Loucy (cell line): Measurements from ENCODE around the gene LRIG1.

Experiments used
- EZH2phosphoT487 ChIP-seq: fragments of 200-600 bp; IDR thresholded peaks from 2 replicates; pipeline ENCODE4 v1.6.1; 2018; ENCODE audit warnings: antibody characterized with exemption, mild to moderate bottlenecking, moderate library complexity, borderline replicate concordance
- TF ChIP-seq, protein P1 (sequence below): fragments of 200-600 bp; sonication (generic); conservative IDR thresholded peaks from 2 replicates; pipeline ENCODE4 v1.5.1; 2014; ENCODE audit warnings: mild to moderate bottlenecking, antibody characterized with exemption, low read length

DNA sequence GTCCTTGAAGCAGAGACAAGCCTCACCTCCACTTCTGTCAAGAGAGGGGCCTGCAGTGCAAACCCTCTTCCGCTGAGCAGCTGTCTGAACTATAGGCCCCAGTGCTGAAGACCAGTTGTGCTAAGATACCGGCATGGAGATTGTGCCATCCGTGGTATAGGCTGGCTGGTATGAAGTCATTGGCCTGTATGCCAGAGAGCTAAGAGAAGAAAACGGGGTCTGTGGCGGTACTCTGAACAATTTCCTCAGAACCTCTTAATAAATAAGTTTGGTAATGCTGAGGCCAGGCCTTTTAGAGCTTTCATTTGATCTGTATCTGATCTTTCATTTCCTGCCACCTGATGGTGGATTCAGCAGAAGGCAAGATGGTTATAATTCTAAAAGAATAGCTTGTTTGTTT lies 123.0 kb downstream of the LRIG1 start:
- TF ChIP-seq, protein P1, sequence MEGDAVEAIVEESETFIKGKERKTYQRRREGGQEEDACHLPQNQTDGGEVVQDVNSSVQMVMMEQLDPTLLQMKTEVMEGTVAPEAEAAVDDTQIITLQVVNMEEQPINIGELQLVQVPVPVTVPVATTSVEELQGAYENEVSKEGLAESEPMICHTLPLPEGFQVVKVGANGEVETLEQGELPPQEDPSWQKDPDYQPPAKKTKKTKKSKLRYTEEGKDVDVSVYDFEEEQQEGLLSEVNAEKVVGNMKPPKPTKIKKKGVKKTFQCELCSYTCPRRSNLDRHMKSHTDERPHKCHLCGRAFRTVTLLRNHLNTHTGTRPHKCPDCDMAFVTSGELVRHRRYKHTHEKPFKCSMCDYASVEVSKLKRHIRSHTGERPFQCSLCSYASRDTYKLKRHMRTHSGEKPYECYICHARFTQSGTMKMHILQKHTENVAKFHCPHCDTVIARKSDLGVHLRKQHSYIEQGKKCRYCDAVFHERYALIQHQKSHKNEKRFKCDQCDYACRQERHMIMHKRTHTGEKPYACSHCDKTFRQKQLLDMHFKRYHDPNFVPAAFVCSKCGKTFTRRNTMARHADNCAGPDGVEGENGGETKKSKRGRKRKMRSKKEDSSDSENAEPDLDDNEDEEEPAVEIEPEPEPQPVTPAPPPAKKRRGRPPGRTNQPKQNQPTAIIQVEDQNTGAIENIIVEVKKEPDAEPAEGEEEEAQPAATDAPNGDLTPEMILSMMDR: no peak
- TF ChIP-seq EZH2phosphoT487: no peak
